Measurements from ENCODE around the gene NUDT4B.
"Not testable (repeated sequence)": the region's sequence is repeated elsewhere in the genome, so short reads cannot be mapped to it uniquely, and the experiment has no call there.

The NUDT4B gene

GRCh38 chr1:148724872-148725271, 23.7 kb upstream of the NUDT4B start:
- H3K27me3 ChIP-seq (ENCODE audit: insufficient read depth, low read length); H3K36me3 ChIP-seq (ENCODE audit: insufficient read depth, low read length); H2AFZ ChIP-seq (ENCODE audit: low read depth, low read length); H3K4me3 ChIP-seq (ENCODE audit: low read length); H3K9me3 ChIP-seq (ENCODE audit: low read length); H3K4me1 ChIP-seq (ENCODE audit: insufficient read depth, low read length): not testable (repeated sequence)

GRCh38 chr1:148727862-148728261, 20.7 kb upstream of the NUDT4B start:
- H3K36me3 ChIP-seq (ENCODE audit: insufficient read depth, low read length); H3K4me1 ChIP-seq (ENCODE audit: insufficient read depth, low read length); H3K27me3 ChIP-seq (ENCODE audit: insufficient read depth, low read length); H3K9me3 ChIP-seq (ENCODE audit: low read length); H2AFZ ChIP-seq (ENCODE audit: low read depth, low read length); H3K4me3 ChIP-seq (ENCODE audit: low read length): not testable (repeated sequence)

GRCh38 chr1:148729128-148729527, 19.4 kb upstream of the NUDT4B start:
- H2AFZ ChIP-seq (ENCODE audit: low read depth, low read length); H3K9me3 ChIP-seq (ENCODE audit: low read length); H3K36me3 ChIP-seq (ENCODE audit: insufficient read depth, low read length); H3K27me3 ChIP-seq (ENCODE audit: insufficient read depth, low read length); H3K4me1 ChIP-seq (ENCODE audit: insufficient read depth, low read length); H3K4me3 ChIP-seq (ENCODE audit: low read length): not testable (repeated sequence)

GRCh38 chr1:148729541-148729940, 19.0 kb upstream of the NUDT4B start:
- H3K4me3 ChIP-seq (ENCODE audit: low read length); H3K27me3 ChIP-seq (ENCODE audit: insufficient read depth, low read length); H3K36me3 ChIP-seq (ENCODE audit: insufficient read depth, low read length); H3K4me1 ChIP-seq (ENCODE audit: insufficient read depth, low read length); H3K9me3 ChIP-seq (ENCODE audit: low read length); H2AFZ ChIP-seq (ENCODE audit: low read depth, low read length): not testable (repeated sequence)

- H3K36me3 ChIP-seq (ENCODE audit: insufficient read depth, low read length); H2AFZ ChIP-seq (ENCODE audit: low read depth, low read length); H3K4me3 ChIP-seq (ENCODE audit: low read length); H3K9me3 ChIP-seq (ENCODE audit: low read length); H3K4me1 ChIP-seq (ENCODE audit: insufficient read depth, low read length); H3K27me3 ChIP-seq (ENCODE audit: insufficient read depth, low read length): not testable (repeated sequence)
These were observed 16.3 kb upstream of the NUDT4B start for GRCh38 chr1:148732277-148732676.

GRCh38 chr1:148733585-148734310, 14.8 kb upstream of the NUDT4B start:
- H3K9me3 ChIP-seq (ENCODE audit: low read length); H3K4me3 ChIP-seq (ENCODE audit: low read length); H3K36me3 ChIP-seq (ENCODE audit: insufficient read depth, low read length); H3K27me3 ChIP-seq (ENCODE audit: insufficient read depth, low read length); H2AFZ ChIP-seq (ENCODE audit: low read depth, low read length); H3K4me1 ChIP-seq (ENCODE audit: insufficient read depth, low read length): not testable (repeated sequence)

- H3K36me3 ChIP-seq (ENCODE audit: insufficient read depth, low read length); H3K4me1 ChIP-seq (ENCODE audit: insufficient read depth, low read length); H3K27me3 ChIP-seq (ENCODE audit: insufficient read depth, low read length); H3K9me3 ChIP-seq (ENCODE audit: low read length); H2AFZ ChIP-seq (ENCODE audit: low read depth, low read length); H3K4me3 ChIP-seq (ENCODE audit: low read length): not testable (repeated sequence)
These were observed 14.3 kb upstream of the NUDT4B start for GRCh38 chr1:148734311-148734662.

- not testable (repeated sequence) for H2AFZ ChIP-seq (ENCODE audit: low read depth, low read length); H3K4me3 ChIP-seq (ENCODE audit: low read length); H3K27me3 ChIP-seq (ENCODE audit: insufficient read depth, low read length); H3K36me3 ChIP-seq (ENCODE audit: insufficient read depth, low read length); H3K9me3 ChIP-seq (ENCODE audit: low read length); H3K4me1 ChIP-seq (ENCODE audit: insufficient read depth, low read length)
These were observed 13.0 kb upstream of the NUDT4B start for GRCh38 chr1:148735538-148735937.

- not testable (repeated sequence) for H3K27me3 ChIP-seq (ENCODE audit: insufficient read depth, low read length); H3K9me3 ChIP-seq (ENCODE audit: low read length); H3K4me1 ChIP-seq (ENCODE audit: insufficient read depth, low read length); H2AFZ ChIP-seq (ENCODE audit: low read depth, low read length); H3K4me3 ChIP-seq (ENCODE audit: low read length); H3K36me3 ChIP-seq (ENCODE audit: insufficient read depth, low read length)
These were observed 9.9 kb upstream of the NUDT4B start for GRCh38 chr1:148738667-148739066.

GRCh38 chr1:148743200-148743599, 5.4 kb upstream of the NUDT4B start:
- not testable (repeated sequence) for H3K36me3 ChIP-seq (ENCODE audit: insufficient read depth, low read length); H3K27me3 ChIP-seq (ENCODE audit: insufficient read depth, low read length); H2AFZ ChIP-seq (ENCODE audit: low read depth, low read length); H3K4me3 ChIP-seq (ENCODE audit: low read length); H3K9me3 ChIP-seq (ENCODE audit: low read length); H3K4me1 ChIP-seq (ENCODE audit: insufficient read depth, low read length)

- not testable (repeated sequence) for H2AFZ ChIP-seq (ENCODE audit: low read depth, low read length); H3K4me3 ChIP-seq (ENCODE audit: low read length); H3K27me3 ChIP-seq (ENCODE audit: insufficient read depth, low read length); H3K9me3 ChIP-seq (ENCODE audit: low read length); H3K36me3 ChIP-seq (ENCODE audit: insufficient read depth, low read length); H3K4me1 ChIP-seq (ENCODE audit: insufficient read depth, low read length)
These were observed 4.6 kb upstream of the NUDT4B start for GRCh38 chr1:148743726-148744720.

GRCh38 chr1:148749335-148749681, 734 bp downstream of the NUDT4B start:
- H3K4me1 ChIP-seq (ENCODE audit: insufficient read depth, low read length); H2AFZ ChIP-seq (ENCODE audit: low read depth, low read length); H3K4me3 ChIP-seq (ENCODE audit: low read length); H3K9me3 ChIP-seq (ENCODE audit: low read length); H3K36me3 ChIP-seq (ENCODE audit: insufficient read depth, low read length); H3K27me3 ChIP-seq (ENCODE audit: insufficient read depth, low read length): not testable (repeated sequence)

GRCh38 chr1:148756231-148756630, 7.7 kb downstream of the NUDT4B start:
- H3K36me3 ChIP-seq (ENCODE audit: insufficient read depth, low read length); H2AFZ ChIP-seq (ENCODE audit: low read depth, low read length); H3K9me3 ChIP-seq (ENCODE audit: low read length); H3K4me3 ChIP-seq (ENCODE audit: low read length); H3K4me1 ChIP-seq (ENCODE audit: insufficient read depth, low read length); H3K27me3 ChIP-seq (ENCODE audit: insufficient read depth, low read length): not testable (repeated sequence)

GRCh38 chr1:148757446-148757845, 8.9 kb downstream of the NUDT4B start:
- H3K4me3 ChIP-seq (ENCODE audit: low read length); H3K27me3 ChIP-seq (ENCODE audit: insufficient read depth, low read length); H2AFZ ChIP-seq (ENCODE audit: low read depth, low read length); H3K4me1 ChIP-seq (ENCODE audit: insufficient read depth, low read length); H3K36me3 ChIP-seq (ENCODE audit: insufficient read depth, low read length); H3K9me3 ChIP-seq (ENCODE audit: low read length): not testable (repeated sequence)
